Left colon (tissue), 2 donors: ENCODE measurements around the gene HOMER2. TPM values are rescaled to one million over a fixed set of nuclear protein-coding genes. Genes with fewer than 3 reads are reported as not detected.
"Not testable (repeated sequence)": the region's sequence is repeated elsewhere in the genome, so short reads cannot be mapped to it uniquely, and the experiment has no call there.

Source experiments
- ATAC-seq: fragments of 200-7000 bp; cut with Tn5 transposase; one replicate; pipeline ENCODE4 v1.9.1; 2020; ENCODE audit warnings: mild to moderate bottlenecking, moderate library complexity
- DNase-seq, 2 donors: peaks; one replicate each; pipeline ENCODE4 v3.0.0-alpha.2; 2020
- intact Hi-C, 2 donors: fragments of 100-400 bp; cut with DNase I in 1 of 2; cut with micrococcal nuclease in 1 of 2; formaldehyde crosslinking; loops; one replicate each; pipeline versions ENCODE4 v1.11.2 to v1.14.0; 2022; cut with DNase I, micrococcal nuclease
- total RNA-seq, 2 donors: library from RNA; stranded (reverse); fragmentation: NEBNext Ultra II Directional; extraction: Animal tissue kit (Norgen Biotek cat#: 25700); gene quantifications; one replicate each; pipeline ENCODE4 v1.2.1, GENCODE V29; 2021
- donor health status: DM: no; HTN: no; CAD: no.
- donor health status: DM: yes; HTN: yes; CAD: no.

HOMER2 gene
- total RNA-seq, 2 donors from 2014 or later = 2.0 to 2.1 TPM

GRCh38 chr15:82821396-82821795 is 131.1 kb downstream of the HOMER2 start:
- ATAC-seq, DNase-seq, intact Hi-C loops: not testable (repeated sequence)

- DNase-seq (no peak), ATAC-seq (no peak)
- intact Hi-C loops = no loop called here
These were observed 132.4 kb downstream of the HOMER2 start for GRCh38 chr15:82820128-82820527.

DNA sequence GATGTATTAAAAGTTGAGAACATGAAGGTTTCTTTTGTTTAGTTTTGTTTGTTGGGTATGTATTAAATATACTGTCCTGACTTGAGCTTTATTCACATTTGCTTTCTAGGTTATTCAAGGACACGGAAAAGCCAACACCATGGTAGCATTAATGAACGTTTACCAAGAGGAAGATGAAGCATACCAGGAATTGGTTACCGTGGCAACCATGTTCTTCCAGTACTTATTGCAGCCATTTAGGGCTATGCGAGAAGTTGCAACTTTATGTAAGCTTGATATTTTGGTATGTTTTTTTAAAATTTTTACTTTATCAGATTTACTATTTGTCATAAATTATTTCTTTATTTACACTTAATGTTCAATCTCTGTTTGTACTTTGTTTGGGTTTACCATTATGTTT is 139.5 kb downstream of the HOMER2 start:
- intact Hi-C loops = no loop called here
- ATAC-seq = no peak
- DNase-seq = no peak

- no peak for ATAC-seq
- DNase-seq = no peak
- intact Hi-C loops = no loop called here
These were observed 141.6 kb downstream of the HOMER2 start for GRCh38 chr15:82810890-82811426.

GRCh38 chr15:82810061-82810889 is 142.2 kb downstream of the HOMER2 start:
- intact Hi-C loops = no loop called here
- DNase-seq (peak; percentile 27 to 52), ATAC-seq (peak; percentile 46)

DNA sequence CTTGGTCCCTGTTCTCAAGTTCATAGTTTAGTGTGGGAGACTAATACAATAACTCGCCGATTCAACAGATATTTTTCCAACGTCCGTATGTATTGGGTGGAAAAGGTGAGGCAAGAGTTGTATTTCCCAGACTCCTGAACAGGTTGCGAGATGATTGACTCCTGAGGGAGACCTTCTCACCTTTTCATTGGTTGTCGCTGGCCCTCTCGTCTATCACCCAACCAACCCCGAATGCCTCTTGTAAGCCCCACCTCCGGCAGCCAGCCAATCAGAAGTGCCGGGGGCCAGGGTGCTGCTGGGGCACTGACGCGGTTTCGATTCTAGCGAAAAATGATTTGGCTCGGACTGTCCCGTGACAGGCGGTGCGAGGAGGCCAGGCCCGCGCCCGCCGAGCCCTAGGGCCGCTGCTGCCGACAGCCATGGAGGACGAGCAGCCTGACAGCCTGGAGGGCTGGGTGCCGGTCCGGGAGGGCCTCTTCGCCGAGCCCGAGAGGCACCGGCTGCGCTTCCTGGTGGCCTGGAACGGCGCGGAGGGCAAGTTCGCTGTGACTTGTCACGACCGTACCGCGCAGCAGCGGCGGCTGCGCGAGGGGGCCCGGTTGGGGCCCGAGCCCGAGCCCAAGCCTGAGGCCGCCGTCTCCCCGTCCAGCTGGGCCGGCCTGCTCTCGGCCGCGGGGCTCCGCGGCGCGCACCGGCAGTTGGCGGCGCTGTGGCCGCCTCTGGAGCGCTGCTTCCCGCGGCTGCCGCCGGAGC is 143.0 kb downstream of the HOMER2 start, which contains the start of gene WHAMM:
Gene WHAMM (plus strand): TSS at position 321 of the 753 bp plus-strand sequence. CDS start 99 bp downstream, at position 420.
- ATAC-seq (peak; percentile 96), DNase-seq (peak; percentile 97 to 99)
- intact Hi-C loops = no loop called here

- DNase-seq (peak in 1 of 2 donors; percentile 19), ATAC-seq (peak; percentile 23)
- intact Hi-C loops = no loop called here
These were observed 143.9 kb downstream of the HOMER2 start for GRCh38 chr15:82808634-82809041.

- no peak for ATAC-seq
- intact Hi-C loops = no loop called here
These were observed 144.4 kb downstream of the HOMER2 start for GRCh38 chr15:82807920-82808633.

DNA sequence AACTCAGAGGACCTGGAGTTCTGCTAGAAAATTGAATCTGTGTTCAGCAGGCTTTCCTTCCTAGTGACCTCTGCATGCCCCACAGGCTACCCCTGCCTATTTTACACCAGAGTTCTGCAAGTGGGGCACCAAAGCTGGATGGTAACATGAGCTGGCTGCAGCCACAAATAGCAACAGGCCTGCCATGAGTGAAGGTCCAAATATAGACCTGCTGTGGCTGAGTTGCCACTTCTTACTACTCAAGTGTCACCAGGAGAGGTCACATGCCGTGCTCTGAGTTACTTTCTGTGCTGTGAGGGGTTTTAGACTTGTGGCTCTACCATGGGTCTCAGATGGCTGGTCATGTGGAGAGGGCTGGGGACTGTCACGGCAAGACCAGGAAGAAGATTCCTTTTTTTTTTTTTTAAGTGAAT is 146.5 kb downstream of the HOMER2 start, which contains the start of gene FSD2:
Gene FSD2 (minus strand): TSS at position 76 of the 413 bp plus-strand sequence. CDS start 18,679 bp downstream, outside the sequence.
- ATAC-seq (no peak), DNase-seq (no peak)
- intact Hi-C loops = no loop called here

More at GRCh38 chr15:82807920-82808633, 144.4 kb downstream of the HOMER2 start:
- no peak for DNase-seq

DNA sequence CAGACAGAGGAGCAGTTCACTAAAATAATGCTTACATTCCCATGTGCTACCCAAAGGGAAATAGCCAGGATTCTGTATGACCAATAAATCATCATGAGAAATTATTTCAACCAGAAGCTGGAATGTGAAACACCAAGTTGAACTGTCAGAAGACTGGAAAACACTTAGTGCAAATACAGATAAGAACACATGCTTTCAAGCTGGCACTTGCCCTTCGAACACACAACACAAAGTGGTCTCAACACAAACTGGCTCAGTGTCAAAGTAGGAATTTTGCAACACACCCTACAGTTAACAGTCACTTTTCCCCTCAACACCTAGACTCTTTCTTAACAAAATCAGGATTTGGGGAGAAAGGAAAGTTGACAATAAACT is 148.0 kb downstream of the HOMER2 start:
- ATAC-seq (no peak), DNase-seq (no peak)
- intact Hi-C loops = no loop called here

- intact Hi-C loops = no loop called here
- no peak for DNase-seq
- ATAC-seq = no peak
These were observed 148.5 kb downstream of the HOMER2 start for GRCh38 chr15:82803793-82804574.

- intact Hi-C loops = no loop called here
- DNase-seq (no peak), ATAC-seq (no peak)
These were observed 150.0 kb downstream of the HOMER2 start for GRCh38 chr15:82802497-82802896.

GRCh38 chr15:82799183-82799841 is 153.2 kb downstream of the HOMER2 start:
- ATAC-seq (no peak), DNase-seq (no peak)
- intact Hi-C loops = no loop called here

Other genes starting within 250 kb of the HOMER2 start
- gene AP3B2, start 242.8 kb downstream of the HOMER2 start, total RNA-seq = 1 to 10 TPM; 1.3 to 1.9 TPM
- gene FSD2, start 146.7 kb downstream of the HOMER2 start, total RNA-seq = not detected
- gene WHAMM, start 143.1 kb downstream of the HOMER2 start, total RNA-seq = 10 to 100 TPM in 1 of 2 donors, 1 to 10 TPM in 1; 9.1 to 11.3 TPM
- 10 to 100 TPM; 21.9 to 22.5 TPM for gene RAMAC, start 33.5 kb upstream of the HOMER2 start, total RNA-seq
- gene C15orf40, start 58.9 kb upstream of the HOMER2 start, total RNA-seq = 10 to 100 TPM; 22.4 to 22.7 TPM
- gene BTBD1, start 114.5 kb upstream of the HOMER2 start, total RNA-seq = 10 to 100 TPM; 62.8 to 70.1 TPM
- gene TM6SF1, start 154.9 kb upstream of the HOMER2 start, total RNA-seq = 1 to 10 TPM in 1 of 2 donors, under 1 TPM in 1; 0.67 to 2.0 TPM